Gastrocnemius medialis (tissue), 4 donors: ENCODE data around the gene KCTD19. TPM values are rescaled to one million over a fixed set of nuclear protein-coding genes. Genes with fewer than 3 reads are reported as not detected.
"Not testable (repeated sequence)": the region's sequence is repeated elsewhere in the genome, so short reads cannot be mapped to it uniquely, and the experiment has no call there.

Source experiments
- ATAC-seq, 2 donors: fragments of 150-250 bp; one replicate each; pipeline ENCODE4 v1.9.1; 2016
- DNase-seq, 2 donors: peaks; one replicate each; pipeline ENCODE4 v3.0.0-alpha.2; 2019
- H3K27ac ChIP-seq, 4 donors: fragments of 200-600 bp; sonication (generic); 1 replicate in 1 of 4; 2 replicates in 3 of 4; pipeline ENCODE4 v1.5.1; 2016 to 2018; ENCODE audit warnings: mild to moderate bottlenecking in 2 of 4, moderate library complexity in 1 of 4
- H3K27me3 ChIP-seq, 3 donors: fragments of 200-600 bp; sonication (generic) in 2 of 3; 1 replicate in 1 of 3; 2 replicates in 2 of 3; pipeline versions ENCODE4 v1.5.1 to v1.6.0; 2016 to 2019; ENCODE audit warnings: mild to moderate bottlenecking in 1 of 3, moderate library complexity in 1 of 3
- H3K36me3 ChIP-seq, 2 donors: fragments of 200-600 bp; sonication (generic) in 1 of 2; one replicate each; pipeline ENCODE4 v1.5.1; 2017 to 2018
- H3K4me1 ChIP-seq, 2 donors: fragments of 200-600 bp; sonication (generic) in 1 of 2; one replicate each; pipeline ENCODE4 v1.5.1; 2016 to 2017; ENCODE audit warnings: mild to moderate bottlenecking in 2 of 2
- H3K4me3 ChIP-seq, 4 donors: fragments of 200-600 bp; sonication (generic) in 3 of 4; 1 replicate in 1 of 4; 2 replicates in 3 of 4; pipeline ENCODE4 v1.5.1; 2016 to 2019; ENCODE audit warnings: mild to moderate bottlenecking in 2 of 4
- H3K9me3 ChIP-seq, 3 donors: fragments of 200-600 bp; sonication (generic) in 2 of 3; 1 replicate in 1 of 3; 2 replicates in 2 of 3; pipeline ENCODE4 v1.5.1; 2016 to 2019
- POLR2A ChIP-seq, 2 donors: fragments of 450-650 bp; IDR thresholded peaks; one replicate each; pipeline ENCODE4 v1.6.1; 2017; ENCODE audit warnings: antibody characterized with exemption in 2 of 2, mild to moderate bottlenecking in 2 of 2, moderate library complexity in 2 of 2
- in situ Hi-C, 4 donors: fragments of 200-750 bp; cut with MboI; loops; one replicate each; pipeline versions ENCODE4 v1.15.0 to v1.8.0; 2017; ENCODE audit warnings: low sequenced_read_pairs in 4 of 4
- intact Hi-C: fragments of 100-400 bp; cut with DNase I; formaldehyde crosslinking; loops from one replicate; pipeline ENCODE4 v1.15.1; 2023; ENCODE audit warnings: low total_unique reads
- total RNA-seq, 4 donors: library from RNA; depleted of rRNA; stranded (reverse); fragments of >200 nt; gene quantifications; one replicate each; pipeline versions ENCODE4 v1.1.0 to v1.2.3, GENCODE V29; 2016
- TF ChIP-seq, protein P1 (sequence below), 5 experiments: fragments of 450-650 bp in 3 of 5; fragments of 200-600 bp in 2 of 5; sonication (generic) in 2 of 5; IDR thresholded peaks in 4 of 5; conservative IDR thresholded peaks in 1 of 5; 1 replicate in 4 of 5; 2 replicates in 1 of 5; pipeline ENCODE4 v1.5.1; 2016 to 2019; ENCODE audit warnings: antibody characterized with exemption in 5 of 5, mild to moderate bottlenecking in 3 of 5, moderate library complexity in 3 of 5

The KCTD19 gene
- total RNA-seq, 4 donors from 2014 or later = not detected

- H3K9me3 ChIP-seq = no peaks in the 10 kb centered on the region
- no peaks in the 10 kb centered on the region for H3K36me3 ChIP-seq
- H3K4me3 ChIP-seq = no peak overlapping the region
- H3K27me3 ChIP-seq = no peaks in the 10 kb centered on the region
- intact Hi-C loops = no loop called here
- H3K27ac ChIP-seq = no peak overlapping the region
- H3K4me1 ChIP-seq = peaks cover 0 to 4% of the 10 kb centered on the region in 2 donors
- in situ Hi-C loops = no loop called here
- ATAC-seq (no peak), DNase-seq (no peak)
- TF ChIP-seq POLR2A (IDR thresholded peaks at IDR 0.05) = no peak
- TF ChIP-seq, protein P1, sequence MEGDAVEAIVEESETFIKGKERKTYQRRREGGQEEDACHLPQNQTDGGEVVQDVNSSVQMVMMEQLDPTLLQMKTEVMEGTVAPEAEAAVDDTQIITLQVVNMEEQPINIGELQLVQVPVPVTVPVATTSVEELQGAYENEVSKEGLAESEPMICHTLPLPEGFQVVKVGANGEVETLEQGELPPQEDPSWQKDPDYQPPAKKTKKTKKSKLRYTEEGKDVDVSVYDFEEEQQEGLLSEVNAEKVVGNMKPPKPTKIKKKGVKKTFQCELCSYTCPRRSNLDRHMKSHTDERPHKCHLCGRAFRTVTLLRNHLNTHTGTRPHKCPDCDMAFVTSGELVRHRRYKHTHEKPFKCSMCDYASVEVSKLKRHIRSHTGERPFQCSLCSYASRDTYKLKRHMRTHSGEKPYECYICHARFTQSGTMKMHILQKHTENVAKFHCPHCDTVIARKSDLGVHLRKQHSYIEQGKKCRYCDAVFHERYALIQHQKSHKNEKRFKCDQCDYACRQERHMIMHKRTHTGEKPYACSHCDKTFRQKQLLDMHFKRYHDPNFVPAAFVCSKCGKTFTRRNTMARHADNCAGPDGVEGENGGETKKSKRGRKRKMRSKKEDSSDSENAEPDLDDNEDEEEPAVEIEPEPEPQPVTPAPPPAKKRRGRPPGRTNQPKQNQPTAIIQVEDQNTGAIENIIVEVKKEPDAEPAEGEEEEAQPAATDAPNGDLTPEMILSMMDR (IDR thresholded peaks at IDR 0.05 in 4 of 5, conservative IDR thresholded peaks at IDR 0.05 in 1 of 5) = no peak
Measured at GRCh38 chr16:67361038-67361437, 34.5 kb upstream of the KCTD19 start.

DNA sequence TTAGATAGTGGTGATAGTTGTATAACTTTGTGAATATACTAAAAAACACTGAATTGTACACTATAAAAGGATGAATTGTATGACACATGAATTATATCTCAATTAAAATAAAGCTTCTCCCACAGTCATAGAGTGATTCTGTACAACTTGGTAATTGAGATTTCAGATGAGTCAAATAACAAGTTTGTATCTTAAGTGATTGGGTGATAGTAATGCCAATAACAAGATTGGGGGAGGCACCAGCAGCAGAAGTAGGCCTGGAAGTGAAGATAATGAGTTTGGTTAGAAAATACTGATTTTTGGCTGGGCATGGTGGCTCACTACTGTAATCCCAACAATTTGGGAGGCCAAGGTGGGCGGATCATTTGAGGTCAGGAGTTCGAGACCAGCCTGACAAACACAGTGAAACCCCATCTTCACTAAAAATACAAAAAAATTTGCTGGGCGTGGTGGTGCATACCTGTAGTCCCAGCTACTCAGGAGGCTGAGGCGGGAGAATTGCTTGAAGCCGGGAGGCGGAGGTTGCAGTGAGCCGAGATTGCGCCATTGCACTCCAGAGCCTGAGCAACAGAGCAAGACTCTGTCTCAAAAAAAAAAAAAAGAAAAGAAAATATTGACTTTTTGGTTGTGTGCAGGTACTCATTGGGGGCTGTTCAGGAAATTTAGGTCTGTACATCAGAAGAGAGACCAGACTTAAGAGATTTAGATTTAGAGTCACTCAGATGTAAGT is 33.2 kb upstream of the KCTD19 start:
- intact Hi-C loops, H3K27me3 ChIP-seq, H3K9me3 ChIP-seq, H3K4me3 ChIP-seq, H3K4me1 ChIP-seq, DNase-seq, in situ Hi-C loops, ATAC-seq, H3K27ac ChIP-seq, H3K36me3 ChIP-seq: not testable (repeated sequence)

GRCh38 chr16:67357561-67357960 is 31.0 kb upstream of the KCTD19 start:
- Histone ChIP-seq H3K36me3 (no peaks in the 10 kb centered on the region), H3K4me1 (peaks cover 0 to 4% of the 10 kb centered on the region in 2 donors), H3K27me3 (no peaks in the 10 kb centered on the region), H3K4me3 (no peak overlapping the region), H3K27ac (no peak overlapping the region), H3K9me3 (no peaks in the 10 kb centered on the region)
- ATAC-seq (no peak), DNase-seq (no peak)
- no peak for TF ChIP-seq POLR2A (IDR thresholded peaks at IDR 0.05)
- TF ChIP-seq, protein P1 (IDR thresholded peaks at IDR 0.05 in 4 of 5, conservative IDR thresholded peaks at IDR 0.05 in 1 of 5) = no peak
- in situ Hi-C loops = no loop called here
- intact Hi-C loops = no loop called here

- Histone ChIP-seq H3K27ac (no peak overlapping the region), H3K4me3 (no peak overlapping the region), H3K9me3 (no peaks in the 10 kb centered on the region), H3K4me1 (peaks cover 0 to 4% of the 10 kb centered on the region in 2 donors), H3K27me3 (no peaks in the 10 kb centered on the region), H3K36me3 (no peaks in the 10 kb centered on the region)
- in situ Hi-C loops (no loop called here), intact Hi-C loops (no loop called here)
- TF ChIP-seq, protein P1 (IDR thresholded peaks at IDR 0.05 in 4 of 5, conservative IDR thresholded peaks at IDR 0.05 in 1 of 5) = no peak
- TF ChIP-seq POLR2A (IDR thresholded peaks at IDR 0.05) = no peak
- ATAC-seq (no peak), DNase-seq (no peak)
Measured at GRCh38 chr16:67356396-67356795, 29.9 kb upstream of the KCTD19 start.

DNA sequence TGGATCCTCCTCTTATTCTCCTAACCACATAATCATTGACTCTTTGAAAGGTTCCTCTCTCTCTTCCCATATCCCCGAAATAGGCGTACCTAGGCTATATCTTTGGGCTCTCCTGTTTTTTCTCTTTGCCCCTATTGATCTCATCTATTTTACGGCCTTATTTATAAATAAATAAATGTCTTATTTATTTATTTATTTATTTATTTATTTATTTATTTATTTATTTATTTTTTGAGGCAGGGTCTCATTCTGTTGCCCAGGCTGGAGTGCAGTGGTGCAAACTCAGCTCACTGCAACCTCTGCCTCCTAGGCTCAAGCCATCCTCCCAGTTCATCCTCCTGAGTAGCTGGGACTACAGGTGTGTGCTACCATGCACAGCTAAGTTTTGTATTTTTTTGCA is 25.9 kb upstream of the KCTD19 start:
- DNase-seq, H3K4me3 ChIP-seq, in situ Hi-C loops, H3K27ac ChIP-seq, H3K4me1 ChIP-seq, ATAC-seq, H3K9me3 ChIP-seq, intact Hi-C loops, H3K36me3 ChIP-seq, H3K27me3 ChIP-seq: not testable (repeated sequence)

DNA sequence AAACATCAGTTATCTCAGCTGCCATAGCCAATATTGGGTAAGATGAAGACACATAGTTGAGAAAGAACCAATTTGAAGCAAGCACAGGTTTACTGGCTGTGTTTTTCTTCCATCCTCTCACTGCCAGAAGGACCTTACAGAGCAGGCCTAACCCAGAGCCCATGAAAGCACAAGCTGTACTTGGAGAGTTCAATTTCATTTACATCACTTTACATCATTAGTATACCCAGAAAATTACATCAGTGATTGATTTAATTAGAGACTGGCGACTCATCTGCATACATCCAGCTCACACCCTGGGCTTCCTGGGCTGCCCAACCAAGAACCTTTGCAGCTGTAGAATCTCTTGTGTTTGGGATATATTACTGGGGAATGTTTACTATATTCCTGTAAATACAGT is 23.8 kb upstream of the KCTD19 start:
- ATAC-seq (no peak), DNase-seq (no peak)
- Histone ChIP-seq H3K9me3 (no peaks in the 10 kb centered on the region), H3K4me3 (no peak overlapping the region), H3K4me1 (no peaks in the 10 kb centered on the region), H3K36me3 (no peaks in the 10 kb centered on the region), H3K27ac (no peak overlapping the region), H3K27me3 (no peaks in the 10 kb centered on the region)
- in situ Hi-C loops (no loop called here), intact Hi-C loops (no loop called here)
- TF ChIP-seq, protein P1 (IDR thresholded peaks at IDR 0.05 in 4 of 5, conservative IDR thresholded peaks at IDR 0.05 in 1 of 5) = no peak
- no peak for TF ChIP-seq POLR2A (IDR thresholded peaks at IDR 0.05)
